Osteocyte (in vitro differentiated cells): ENCODE data around the gene IGSF9. TPM values are rescaled to one million over a fixed set of nuclear protein-coding genes. Genes with fewer than 3 reads are reported as not detected.

Experiments used
- DNase-seq: peaks from one replicate; pipeline ENCODE4 v3.0.0; 2021; ENCODE audit warnings: mixed read lengths; ENCODE audit not compliant: unreplicated experiment; ENCODE audit errors: extremely low spot score
- H3K27ac Mint-ChIP-seq: one replicate; pipeline ENCODE4 v1.8.0; 2021; ENCODE audit warnings: mild to moderate bottlenecking, mixed read lengths; ENCODE audit not compliant: unreplicated experiment
- H3K27me3 Mint-ChIP-seq: one replicate; pipeline ENCODE4 v1.8.0; 2021; ENCODE audit warnings: mixed read lengths; ENCODE audit not compliant: unreplicated experiment
- H3K36me3 Mint-ChIP-seq: one replicate; pipeline ENCODE4 v1.8.0; 2021; ENCODE audit warnings: mixed read lengths; ENCODE audit not compliant: unreplicated experiment
- H3K4me1 Mint-ChIP-seq: one replicate; pipeline ENCODE4 v1.8.0; 2021; ENCODE audit warnings: mixed read lengths; ENCODE audit not compliant: unreplicated experiment
- H3K4me3 Mint-ChIP-seq: one replicate; pipeline ENCODE4 v1.8.0; 2021; ENCODE audit warnings: mild to moderate bottlenecking, moderate library complexity, mixed read lengths; ENCODE audit not compliant: unreplicated experiment
- H3K9me3 Mint-ChIP-seq: one replicate; pipeline ENCODE4 v1.8.0; 2021; ENCODE audit warnings: mixed read lengths; ENCODE audit not compliant: unreplicated experiment
- total RNA-seq: library from RNA; stranded (reverse); gene quantifications from 2 replicates; pipeline ENCODE4 v1.2.1, GENCODE V29; 2021
- TF ChIP-seq, protein P1 (sequence below): fragments of 200-600 bp; sonication (generic); IDR thresholded peaks from 2 replicates; pipeline ENCODE4 v1.5.0; 2021; ENCODE audit warnings: antibody characterized with exemption, mild to moderate bottlenecking, moderate library complexity

Gene IGSF9
- total RNA-seq, 1 donor from 2014 or later: not detected

DNA sequence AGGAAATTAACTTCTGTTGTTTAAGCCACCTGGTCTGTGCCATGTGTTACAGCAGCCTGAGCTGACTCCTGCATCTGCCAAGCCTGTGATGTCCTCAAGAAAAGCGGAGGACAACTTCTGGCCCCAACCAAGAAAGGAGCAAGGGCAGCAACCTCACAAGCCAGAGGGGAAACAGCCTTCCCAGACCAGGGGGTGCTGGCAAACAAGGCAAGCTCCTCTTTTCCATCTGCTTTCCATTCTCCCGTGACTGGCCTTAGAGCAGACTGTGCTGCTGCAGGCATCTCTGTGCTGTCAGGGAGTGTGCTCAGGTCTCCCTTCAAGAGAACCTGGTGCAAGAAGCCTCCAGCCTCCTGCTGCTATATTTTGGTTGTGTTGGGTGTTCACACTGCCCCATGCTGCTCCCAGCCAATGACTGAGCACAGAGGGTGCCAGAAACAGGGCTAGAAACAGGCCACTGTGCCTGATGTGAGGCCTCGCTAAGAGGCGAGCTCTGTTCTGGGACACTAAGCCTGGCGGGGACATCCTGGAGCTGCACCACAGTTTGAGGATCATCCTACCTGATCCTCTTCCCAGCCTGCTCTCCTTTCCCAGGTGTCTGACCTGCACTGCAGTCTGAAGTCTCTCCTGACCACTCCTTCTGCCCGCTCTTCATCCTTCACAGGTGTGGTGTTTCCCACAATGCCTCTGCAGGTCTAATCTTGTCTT, 36.1 kb upstream of the IGSF9 start:
- Mint-ChIP-seq H3K36me3 (no peaks in the 10 kb centered on the region), H3K27ac (no peak overlapping the region), H3K4me1 (no peaks in the 10 kb centered on the region), H3K4me3 (no peak overlapping the region), H3K9me3 (no peaks in the 10 kb centered on the region), H3K27me3 (peaks cover 69% of the 10 kb centered on the region)
- peak; percentile 68 for DNase-seq
- TF ChIP-seq, protein P1, sequence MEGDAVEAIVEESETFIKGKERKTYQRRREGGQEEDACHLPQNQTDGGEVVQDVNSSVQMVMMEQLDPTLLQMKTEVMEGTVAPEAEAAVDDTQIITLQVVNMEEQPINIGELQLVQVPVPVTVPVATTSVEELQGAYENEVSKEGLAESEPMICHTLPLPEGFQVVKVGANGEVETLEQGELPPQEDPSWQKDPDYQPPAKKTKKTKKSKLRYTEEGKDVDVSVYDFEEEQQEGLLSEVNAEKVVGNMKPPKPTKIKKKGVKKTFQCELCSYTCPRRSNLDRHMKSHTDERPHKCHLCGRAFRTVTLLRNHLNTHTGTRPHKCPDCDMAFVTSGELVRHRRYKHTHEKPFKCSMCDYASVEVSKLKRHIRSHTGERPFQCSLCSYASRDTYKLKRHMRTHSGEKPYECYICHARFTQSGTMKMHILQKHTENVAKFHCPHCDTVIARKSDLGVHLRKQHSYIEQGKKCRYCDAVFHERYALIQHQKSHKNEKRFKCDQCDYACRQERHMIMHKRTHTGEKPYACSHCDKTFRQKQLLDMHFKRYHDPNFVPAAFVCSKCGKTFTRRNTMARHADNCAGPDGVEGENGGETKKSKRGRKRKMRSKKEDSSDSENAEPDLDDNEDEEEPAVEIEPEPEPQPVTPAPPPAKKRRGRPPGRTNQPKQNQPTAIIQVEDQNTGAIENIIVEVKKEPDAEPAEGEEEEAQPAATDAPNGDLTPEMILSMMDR: no peak

DNA sequence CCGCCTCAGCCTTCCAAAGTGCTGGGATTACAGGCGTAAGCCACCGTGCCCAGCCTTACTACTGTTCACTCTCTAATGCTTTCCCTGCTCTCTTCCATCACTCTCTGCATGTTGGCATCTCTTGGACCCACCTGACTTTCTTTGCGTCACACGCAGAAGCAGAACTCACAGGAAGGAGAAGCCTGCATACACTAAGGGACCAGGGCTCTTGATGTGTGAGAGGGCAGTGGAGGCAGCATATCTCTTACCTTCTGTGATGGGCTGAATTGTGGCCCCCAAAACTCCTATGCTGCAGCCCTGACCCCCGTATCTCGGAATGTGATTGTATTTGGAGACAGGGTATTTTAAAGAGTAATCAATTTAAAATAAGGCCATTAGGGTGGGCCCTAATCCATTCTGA, 35.4 kb upstream of the IGSF9 start:
- H3K4me3 Mint-ChIP-seq: no peak overlapping the region
- DNase-seq: peak; percentile 57
- no peaks in the 10 kb centered on the region for H3K9me3 Mint-ChIP-seq
- TF ChIP-seq, protein P1: no peak
- H3K27me3 Mint-ChIP-seq: peaks cover 63% of the 10 kb centered on the region
- H3K4me1 Mint-ChIP-seq: no peaks in the 10 kb centered on the region
- no peaks in the 10 kb centered on the region for H3K36me3 Mint-ChIP-seq
- no peak overlapping the region for H3K27ac Mint-ChIP-seq

DNA sequence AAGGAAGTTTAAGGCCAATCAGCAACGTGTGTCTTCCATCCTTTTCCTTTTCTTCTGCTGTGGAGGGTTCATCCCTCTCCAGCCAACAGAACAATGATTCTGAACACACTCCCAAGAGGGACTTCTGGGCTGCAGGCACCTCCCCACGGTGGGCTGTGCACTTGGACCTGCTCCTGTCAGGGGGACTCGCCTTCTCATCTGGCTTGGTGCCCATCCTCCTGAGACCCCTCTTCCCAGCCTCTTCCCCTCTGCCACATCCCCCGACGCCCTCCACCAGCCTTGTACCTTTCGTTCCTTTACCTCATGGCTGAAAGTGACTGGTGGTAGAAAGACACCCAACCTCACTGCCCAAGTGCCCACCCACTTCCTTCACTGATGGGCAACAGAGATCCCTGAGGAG, 34.7 kb upstream of the IGSF9 start:
- TF ChIP-seq, protein P1: no peak
- no peaks in the 10 kb centered on the region for H3K36me3 Mint-ChIP-seq
- peak; percentile 76 for DNase-seq
- H3K27ac Mint-ChIP-seq: no peak overlapping the region
- H3K4me1 Mint-ChIP-seq: no peaks in the 10 kb centered on the region
- H3K27me3 Mint-ChIP-seq: peaks cover 58% of the 10 kb centered on the region
- no peak overlapping the region for H3K4me3 Mint-ChIP-seq
- H3K9me3 Mint-ChIP-seq: no peaks in the 10 kb centered on the region

DNA sequence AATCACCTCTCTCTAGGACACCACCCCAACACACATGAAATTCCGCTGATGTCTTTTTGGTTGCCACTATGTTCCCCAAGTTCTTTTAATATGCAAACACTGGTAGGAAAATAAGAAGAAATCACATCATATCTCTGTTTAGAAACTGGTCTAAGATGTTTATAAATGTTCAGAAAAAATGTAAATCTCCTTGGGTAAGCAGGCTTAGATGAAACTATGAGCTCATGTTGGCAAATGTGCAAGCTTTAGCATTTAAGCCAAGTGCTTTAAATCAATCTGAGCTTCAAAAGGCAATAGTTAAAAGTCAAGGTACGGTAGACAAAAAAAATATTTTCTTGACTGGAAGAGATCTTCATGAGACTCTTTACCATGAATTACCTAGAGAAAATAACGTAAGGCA, 33.8 kb upstream of the IGSF9 start:
- Mint-ChIP-seq H3K36me3 (no peaks in the 10 kb centered on the region), H3K9me3 (no peaks in the 10 kb centered on the region), H3K4me1 (no peaks in the 10 kb centered on the region), H3K27ac (no peak overlapping the region), H3K4me3 (no peak overlapping the region), H3K27me3 (peaks cover 54% of the 10 kb centered on the region)
- TF ChIP-seq, protein P1: no peak
- DNase-seq: no peak

DNA sequence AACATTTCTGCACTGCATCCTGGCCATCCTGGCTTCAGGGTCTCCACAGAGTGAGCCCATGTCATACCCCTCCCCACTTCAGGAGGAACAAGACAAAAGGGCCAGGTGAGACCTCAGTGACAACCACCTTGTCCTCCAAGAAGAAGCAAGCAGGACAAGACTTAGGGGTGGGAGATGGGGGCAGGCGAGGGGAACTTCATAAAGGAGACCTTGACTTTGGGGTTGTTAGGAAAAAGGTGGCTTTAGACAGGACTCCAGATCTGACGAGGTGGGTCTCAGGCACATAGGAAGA, 32.6 kb upstream of the IGSF9 start:
- TF ChIP-seq, protein P1: no peak
- H3K9me3 Mint-ChIP-seq: no peaks in the 10 kb centered on the region
- no peak overlapping the region for H3K27ac Mint-ChIP-seq
- peaks cover 44% of the 10 kb centered on the region for H3K27me3 Mint-ChIP-seq
- no peaks in the 10 kb centered on the region for H3K4me1 Mint-ChIP-seq
- no peak overlapping the region for H3K4me3 Mint-ChIP-seq
- H3K36me3 Mint-ChIP-seq: no peaks in the 10 kb centered on the region
- peak; percentile 51 for DNase-seq
